GM21423 (cell line): ENCODE results near the gene AGRN.
A peak's percentile ranks its signal among the peaks of the same experiment; 100 is the strongest.
"Not testable (repeated sequence)": the region's sequence is repeated elsewhere in the genome, so short reads cannot be mapped to it uniquely, and the experiment has no call there.

Experiments used
- ATAC-seq: cut with Tn5 transposase; IDR thresholded peaks from one replicate; pipeline ENCODE4 v1.9.1; 2021; ENCODE audit warnings: mild to moderate bottlenecking, moderate library complexity; ENCODE audit not compliant: unreplicated experiment

AGRN gene

GRCh38 chr1:999725-1000356 lies 20.1 kb upstream of the AGRN start, which contains the start of gene HES4:
Gene HES4, minus strand, starts transcription at chr1:1000097. Its CDS starts 124 bp downstream, at chr1:999973.
- ATAC-seq, result peak; percentile 42

GRCh38 chr1:1000357-1001056 lies 19.4 kb upstream of the AGRN start:
- peak; percentile 17 for ATAC-seq

GRCh38 chr1:1001057-1001783 lies 18.7 kb upstream of the AGRN start:
- ATAC-seq, result peak; percentile 3

- ATAC-seq, result no peak
These were observed 16.1 kb upstream of the AGRN start for GRCh38 chr1:1003618-1004419.

- ATAC-seq, result no peak
These were observed 15.5 kb upstream of the AGRN start for GRCh38 chr1:1004420-1004779.

GRCh38 chr1:1004780-1005697 lies 14.9 kb upstream of the AGRN start:
- ATAC-seq, result no peak

GRCh38 chr1:1005774-1006304 lies 14.1 kb upstream of the AGRN start:
- ATAC-seq, result no peak

GRCh38 chr1:1006305-1007159 lies 13.4 kb upstream of the AGRN start:
- no peak for ATAC-seq

GRCh38 chr1:1010131-1010530 lies 9.8 kb upstream of the AGRN start:
- not testable (repeated sequence) for ATAC-seq

GRCh38 chr1:1011396-1011949 lies 8.4 kb upstream of the AGRN start:
- no peak for ATAC-seq

- not testable (repeated sequence) for ATAC-seq
These were observed 7.2 kb upstream of the AGRN start for GRCh38 chr1:1012736-1013104.

- ATAC-seq, result peak; percentile 88
These were observed 6.6 kb upstream of the AGRN start, which contains the start of gene ISG15 for GRCh38 chr1:1013105-1013921. Gene ISG15, plus strand, starts transcription at chr1:1013497. Its CDS starts 77 bp downstream, at chr1:1013574.

- no peak for ATAC-seq
These were observed 5.8 kb upstream of the AGRN start for GRCh38 chr1:1013922-1014648.

GRCh38 chr1:1014799-1015681 lies 4.9 kb upstream of the AGRN start:
- ATAC-seq, result no peak

GRCh38 chr1:1017397-1018320 lies 2.3 kb upstream of the AGRN start:
- ATAC-seq, result not testable (repeated sequence)
